HepG2 (cell line): Measurements from ENCODE around the gene BPI. TPM values are rescaled to one million over a fixed set of nuclear protein-coding genes. Genes with fewer than 3 reads are reported as not detected.

Source experiments
- ATAC-seq: fragments of 200-7000 bp; cut with Tn5 transposase; 3 replicates; pipeline ENCODE4 v1.9.1; 2020; ENCODE audit warnings: mild to moderate bottlenecking, moderate library complexity
- BruUV-seq: library from RNA; stranded (reverse); fragments of 400-500 nt; replicated peaks from 2 replicates; lab custom pipeline; 2021; lab: Mats Ljungman, UMichigan
- CTCF ChIA-PET: fragments of 300-600 bp; formaldehyde crosslinking; extraction: SDS; loops from one replicate; lab custom pipeline; 2021; ENCODE audit warnings: low total read pairs, inconsistent platforms, low intra/inter-chr PET ratio; lab: Yijun Ruan, JAX
- POLR2A ChIA-PET: fragments of 350-600 bp; sonication (Branson Sonifier 250); formaldehyde crosslinking; loops from one replicate; lab custom pipeline; 2020; ENCODE audit warnings: antibody characterized with exemption, inconsistent platforms; lab: Yijun Ruan, JAX
- DNase-seq: peaks from one replicate; pipeline ENCODE4 v3.0.0-alpha.2; 2015; ENCODE audit warnings: low spot score
- FAIRE-seq: peaks from 3 replicates; lab custom pipeline; 2011; peaks lifted over from hg19 to GRCh38; lab: Jason Lieb, UNC
- H2AFZ ChIP-seq: one replicate; pipeline ENCODE4 v1.6.1; 2011; ENCODE audit warnings: low read length, inconsistent platforms
- H3K27ac ChIP-seq: fragments of 300-600 bp; 3 replicates; pipeline ENCODE4 v1.8.0; 2011; ENCODE audit warnings: mixed run types, mild to moderate bottlenecking, mixed read lengths, low read length, inconsistent platforms; ENCODE audit not compliant: insufficient read depth; ENCODE audit errors: extremely low read length
- H3K27me3 ChIP-seq, 2 experiments: fragments of 200-600 bp in 1 of 2; 2 replicates in 1 of 2; 3 replicates in 1 of 2; pipeline versions ENCODE4 v1.6.0 to v1.8.0; 2011; ENCODE audit warnings: low read length in 2 of 2, mild to moderate bottlenecking in 2 of 2, moderate library complexity in 2 of 2, inconsistent platforms in 1 of 2; ENCODE audit not compliant: insufficient read depth in 2 of 2, control insufficient read depth in 1 of 2
- H3K36me3 ChIP-seq, 2 experiments: fragments of 200-600 bp in 1 of 2; replicated peaks in 1 of 2; 2 replicates in 1 of 2; 3 replicates in 1 of 2; pipeline versions ENCODE4 v1.5.1 to v1.8.0; 2011; ENCODE audit warnings: low read length in 2 of 2, inconsistent platforms in 1 of 2; ENCODE audit not compliant: insufficient read depth in 2 of 2, control insufficient read depth in 1 of 2
- H3K4me1 ChIP-seq: 2 replicates; pipeline ENCODE4 v1.5.1; 2012; ENCODE audit warnings: low read length, inconsistent platforms; ENCODE audit not compliant: insufficient read depth
- H3K4me2 ChIP-seq: 2 replicates; pipeline ENCODE4 v1.6.0; 2011; ENCODE audit warnings: low read depth, low read length, inconsistent platforms
- H3K4me3 ChIP-seq, 3 experiments: fragments of 200-600 bp in 1 of 3; sonication (generic), shearing (Covaris generic) in 1 of 3; replicated peaks in 1 of 3; 2 replicates each; pipeline ENCODE4 v1.5.1; 2011 to 2016; ENCODE audit warnings: low read length in 3 of 3, inconsistent platforms in 2 of 3, low read depth in 2 of 3, mild to moderate bottlenecking in 2 of 3, control low read depth in 1 of 3, mixed read lengths in 1 of 3; ENCODE audit not compliant: insufficient read depth in 1 of 3
- H3K79me2 ChIP-seq: one replicate; pipeline ENCODE4 v1.6.1; 2011; ENCODE audit warnings: low read length, inconsistent platforms; ENCODE audit not compliant: insufficient read depth
- H3K9ac ChIP-seq: 2 replicates; pipeline ENCODE4 v1.6.0; 2011; ENCODE audit warnings: mild to moderate bottlenecking, low read depth, low read length, inconsistent platforms; ENCODE audit not compliant: insufficient read depth
- H3K9me3 ChIP-seq: 2 replicates; pipeline ENCODE4 v1.5.1; 2012; ENCODE audit warnings: mild to moderate bottlenecking, low read length
- H4K20me1 ChIP-seq: 2 replicates; pipeline ENCODE4 v1.6.0; 2011; ENCODE audit warnings: inconsistent platforms, mild to moderate bottlenecking, low read length, moderate library complexity; ENCODE audit not compliant: insufficient read depth
- ATF2 ChIP-seq: sonication (generic); formaldehyde crosslinking; IDR thresholded peaks from 2 replicates; pipeline ENCODE4 v1.4.0; 2020; ENCODE audit warnings: missing genetic modification reagents
- DNMT3B ChIP-seq: conservative IDR thresholded peaks from 2 replicates; pipeline ENCODE4 v1.6.1; 2016; ENCODE audit warnings: missing biosample characterization, control low read depth
- ETS1 ChIP-seq: sonication (generic); formaldehyde crosslinking; IDR thresholded peaks from 2 replicates; pipeline ENCODE4 v1.4.0; 2020; ENCODE audit warnings: missing genetic modification reagents
- ETV6 ChIP-seq: sonication (generic); formaldehyde crosslinking; conservative IDR thresholded peaks from 2 replicates; pipeline ENCODE4 v1.4.0; 2020; ENCODE audit warnings: missing genetic modification reagents
- GATAD2A ChIP-seq: IDR thresholded peaks from 2 replicates; pipeline ENCODE4 v1.6.1; 2016
- MXD1 ChIP-seq: sonication (generic); formaldehyde crosslinking; IDR thresholded peaks from 2 replicates; pipeline ENCODE4 v1.4.0; 2020; ENCODE audit warnings: mild to moderate bottlenecking, missing genetic modification reagents
- RCOR2 ChIP-seq: IDR thresholded peaks from 2 replicates; pipeline ENCODE4 v1.6.1; 2016; ENCODE audit warnings: missing biosample characterization, missing genetic modification reagents
- ZNF121 ChIP-seq: sonication (generic); formaldehyde crosslinking; IDR thresholded peaks from 2 replicates; pipeline ENCODE4 v1.5.0; 2020; ENCODE audit warnings: mild to moderate bottlenecking, missing genetic modification reagents
- ZNF530 ChIP-seq: sonication (generic); formaldehyde crosslinking; IDR thresholded peaks from 2 replicates; pipeline ENCODE4 v1.5.0; 2020; ENCODE audit warnings: low read depth, mild to moderate bottlenecking, missing genetic modification reagents
- WGBS: methylation state at CpG from one replicate; pipeline ENCODE4 v1.1.6; 2017; ENCODE audit warnings: low lambda C conversion rate; 5-methylcytosine and 5-hydroxymethylcytosine counted together
- in situ Hi-C: cut with HindIII; loops from 2 replicates; pipeline ENCODE4 v1.10.0; 2017; ENCODE audit warnings: low pct_unique_long_range_greater_than_20kb; ENCODE audit not compliant: extremely low pct_ligation_motif_present
- intact Hi-C: fragments of 100-400 bp; cut with micrococcal nuclease; formaldehyde crosslinking; loops from one replicate; pipeline ENCODE4 v1.10.0; 2022; ENCODE audit not compliant: unreplicated experiment
- polyA plus RNA-seq, 8 experiments: library from polyadenylated mRNA; depleted of rRNA in 3 of 8; stranded (reverse) in 7 of 8; unstranded in 1 of 8; fragments of >200 nt; fragmentation: Illumina TruSeq in 4 of 8; extraction: Trizol in 4 of 8; gene quantifications; 2 replicates each; pipeline versions ENCODE4 v1.2.1 to v1.2.3, GENCODE V29; 2011 to 2016; ENCODE audit warnings: low read depth in 4 of 8, missing spikeins in 1 of 8, mixed read lengths in 1 of 8; ENCODE audit not compliant: insufficient read depth in 1 of 8
- total RNA-seq, 5 experiments: library from RNA; depleted of rRNA; stranded (reverse); fragments of >200 nt; fragmentation: Illumina TruSeq; extraction: Trizol; gene quantifications; 2 replicates each; pipeline ENCODE4 v1.2.3, GENCODE V29; 2016; ENCODE audit warnings: low read depth in 1 of 5

The BPI gene
- total and polyA plus RNA-seq, 2 of the 13 experiments (the other 11 are each of a cell fraction or from before 2014, with no cell fraction given): not detected

GRCh38 chr20:38311091-38311490 lies 7.1 kb downstream of the BPI start:
- ChIA-PET CTCF (no interaction called here), POLR2A (no interaction called here)
- H3K27me3 ChIP-seq: peaks cover 2 to 13% of the 10 kb centered on the region in 2 experiments; a peak in 2 of 5 replicates
- ATAC-seq (no peak), DNase-seq (no peak), FAIRE-seq (peak; percentile 37)
- BruUV-seq: no TSS peak
- H3K9me3 ChIP-seq: no peaks in the 10 kb centered on the region
- TF ChIP-seq DNMT3B: no peak
- no peak overlapping the region for H3K4me2 ChIP-seq
- no peak overlapping the region for H3K9ac ChIP-seq
- in situ Hi-C loops: no loop called here
- H2AFZ ChIP-seq: no peak overlapping the region
- H3K4me1 ChIP-seq: no peaks in the 10 kb centered on the region
- H4K20me1 ChIP-seq: no peaks in the 10 kb centered on the region
- no peak overlapping the region for H3K27ac ChIP-seq
- H3K4me3 ChIP-seq: no peak overlapping the region
- H3K79me2 ChIP-seq: no peaks in the 10 kb centered on the region
- intact Hi-C loops: no loop called here
- WGBS: 6% methylated on average over 3 of the region's 3 CpGs
- H3K36me3 ChIP-seq: no peaks in the 10 kb centered on the region

- intact Hi-C loops: no loop called here
- DNase-seq: no peak
- no peak overlapping the region for H3K27ac ChIP-seq
- H3K4me3 ChIP-seq: no peak overlapping the region
- BruUV-seq: no TSS peak
- H3K27me3 ChIP-seq: peaks cover 2 to 13% of the 10 kb centered on the region in 2 experiments; a peak in 2 of 5 replicates
- no peak for ATAC-seq
- H3K9ac ChIP-seq: no peak overlapping the region
- no peaks in the 10 kb centered on the region for H3K4me1 ChIP-seq
- H3K36me3 ChIP-seq: no peaks in the 10 kb centered on the region
- CTCF ChIA-PET: no interaction called here
- no peak overlapping the region for H2AFZ ChIP-seq
- TF ChIP-seq ETV6 (CRISPR knock-in tag) (no peak), ZNF121 (no peak), RCOR2 (CRISPR knock-in tag) (no peak), GATAD2A (CRISPR knock-in tag) (no peak), ATF2 (CRISPR knock-in tag) (no peak), MXD1 (CRISPR knock-in tag) (no peak), ZNF530 (no peak), ETS1 (CRISPR knock-in tag) (no peak)
- TF ChIP-seq, all 625 proteins: peak for 0
- 3% methylated on average over 3 of the region's 3 CpGs for WGBS
- Histone ChIP-seq H3K4me2 (no peak overlapping the region), H3K9me3 (no peaks in the 10 kb centered on the region), H3K79me2 (no peaks in the 10 kb centered on the region), H4K20me1 (no peaks in the 10 kb centered on the region)
- POLR2A ChIA-PET: no interaction called here
- FAIRE-seq: no peak
- in situ Hi-C loops: no loop called here
Observed at GRCh38 chr20:38311491-38311890, 7.5 kb downstream of the BPI start.
